ENCODE results near the gene ESYT3.
"Not testable (repeated sequence)": the region's sequence is repeated elsewhere in the genome, so short reads cannot be mapped to it uniquely, and the experiment has no call there.

The ESYT3 gene

DNA sequence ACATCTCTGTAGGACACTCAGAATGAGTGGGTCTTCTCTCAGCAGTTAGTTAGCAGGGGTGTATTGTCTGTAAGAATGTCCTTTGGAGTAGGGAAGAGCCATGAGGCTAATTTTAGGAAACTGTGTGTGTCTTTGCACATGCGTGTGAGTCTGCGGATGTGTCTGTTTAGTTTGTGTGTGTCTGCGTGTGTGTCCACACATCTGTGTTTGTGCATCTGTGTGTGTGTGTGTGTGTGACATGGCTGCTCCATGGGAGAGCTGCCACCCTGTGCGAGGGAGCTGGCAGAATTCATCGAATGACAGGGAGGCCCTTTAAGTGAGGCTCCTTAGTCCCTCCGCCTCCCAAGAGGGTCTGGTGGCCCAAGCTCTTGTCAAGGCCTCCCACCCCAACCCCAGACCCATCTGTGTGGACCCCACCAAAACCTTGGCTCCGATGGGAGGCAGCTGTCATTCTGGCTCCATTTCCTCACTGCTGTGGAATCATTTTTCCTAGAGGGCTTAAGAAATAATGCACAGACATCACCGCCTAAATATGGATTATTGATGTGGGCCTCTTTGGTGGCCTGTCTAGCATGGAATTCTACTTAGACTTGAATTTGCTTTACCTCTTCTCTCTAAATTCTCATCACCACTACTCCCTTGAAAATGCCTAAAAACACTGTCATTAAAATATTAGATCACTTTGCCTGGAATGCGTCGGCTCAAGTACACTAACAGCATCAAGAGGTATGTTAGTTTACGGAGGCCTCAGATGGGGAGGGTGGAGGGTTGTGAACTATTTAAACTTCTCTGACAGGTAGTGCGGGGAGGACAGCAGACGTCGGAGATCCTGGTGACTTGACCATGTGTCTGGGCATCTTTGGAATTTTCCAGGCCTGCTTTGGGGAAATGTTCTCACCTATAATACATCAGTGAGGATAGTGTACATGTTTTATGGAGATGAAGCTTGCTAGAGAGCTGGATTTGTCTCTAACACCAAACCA, 9.4 kb downstream of the ESYT3 start:
- DNase-seq, result no peak

DNA sequence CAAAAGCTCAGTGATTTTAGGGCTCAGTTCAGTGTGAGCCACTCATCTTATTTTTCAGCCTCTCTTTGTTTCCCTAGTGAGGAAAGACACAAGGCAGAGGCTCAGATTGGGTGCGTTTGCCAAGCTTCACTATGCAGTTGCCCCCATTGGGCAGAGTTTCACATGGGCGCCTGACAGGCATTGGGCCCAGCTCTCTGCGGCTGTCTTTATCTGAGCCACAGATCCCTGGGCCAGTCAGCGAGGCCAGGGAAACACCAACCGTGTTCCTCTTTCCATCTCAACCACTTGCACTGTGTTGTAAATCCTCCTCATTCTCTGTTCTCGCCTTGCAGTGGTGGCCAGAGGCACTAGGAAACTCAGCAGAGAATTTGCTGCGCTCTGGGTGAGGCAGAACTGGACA, 10.8 kb downstream of the ESYT3 start:
- DNase-seq, result no peak

DNA sequence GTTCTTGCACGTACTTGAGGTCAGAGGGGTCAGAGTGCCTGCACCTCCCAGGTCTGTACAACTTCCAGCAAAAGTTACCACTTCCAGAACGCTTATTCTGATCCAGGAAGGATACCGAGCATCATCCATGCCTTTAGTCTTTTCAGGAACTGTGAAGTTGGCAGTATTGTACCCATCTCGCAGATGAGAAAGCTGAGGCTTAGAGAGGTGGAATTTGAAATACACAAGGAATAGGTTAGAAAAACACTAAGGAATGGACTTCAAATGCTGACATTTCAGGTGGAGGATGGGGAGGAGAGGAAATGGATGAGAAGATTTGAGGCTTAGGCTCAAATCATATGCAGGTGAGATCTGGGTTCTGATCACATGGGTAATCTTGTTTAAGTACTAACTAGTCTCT, 11.2 kb downstream of the ESYT3 start:
- DNase-seq, result no peak

DNA sequence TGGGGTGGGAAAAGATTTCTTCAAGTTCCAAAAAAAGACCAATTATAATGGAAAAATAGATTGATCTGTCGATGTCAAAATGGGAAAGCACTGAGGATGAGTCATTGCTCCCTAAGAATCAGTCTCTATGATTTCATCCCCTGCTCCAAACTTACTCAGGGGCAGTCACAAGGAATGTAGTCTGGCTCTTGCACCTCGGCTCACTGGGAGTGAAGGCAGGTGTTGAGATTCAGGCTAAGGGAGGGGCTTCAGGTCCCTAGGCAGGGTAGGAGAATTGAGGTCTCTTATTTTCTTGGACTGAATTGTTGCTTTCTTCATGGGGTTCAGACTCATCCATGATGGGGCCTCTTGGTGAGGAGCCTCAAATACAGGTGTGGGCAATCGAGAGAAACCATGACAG, 14.2 kb downstream of the ESYT3 start:
- no peak for DNase-seq

DNA sequence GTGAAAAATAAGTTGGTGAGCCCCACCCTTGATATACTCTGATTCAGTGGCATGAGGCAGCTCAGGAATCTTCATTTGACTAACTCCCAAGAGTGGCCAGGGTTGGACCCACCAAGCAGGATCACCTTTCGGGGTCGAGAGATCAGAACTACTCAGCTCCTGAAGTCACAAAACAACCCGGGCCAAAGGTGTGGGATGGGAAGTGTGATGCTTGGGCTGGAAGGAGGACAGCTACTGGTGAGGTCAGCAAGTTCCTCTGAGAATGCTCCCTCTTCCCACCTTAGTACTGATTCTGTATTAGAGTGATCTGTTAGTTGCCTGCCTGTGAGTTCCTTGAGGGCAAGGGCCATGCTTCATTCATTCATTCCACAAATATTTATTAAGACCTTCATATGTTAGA, 15.1 kb downstream of the ESYT3 start:
- DNase-seq, result no peak

DNA sequence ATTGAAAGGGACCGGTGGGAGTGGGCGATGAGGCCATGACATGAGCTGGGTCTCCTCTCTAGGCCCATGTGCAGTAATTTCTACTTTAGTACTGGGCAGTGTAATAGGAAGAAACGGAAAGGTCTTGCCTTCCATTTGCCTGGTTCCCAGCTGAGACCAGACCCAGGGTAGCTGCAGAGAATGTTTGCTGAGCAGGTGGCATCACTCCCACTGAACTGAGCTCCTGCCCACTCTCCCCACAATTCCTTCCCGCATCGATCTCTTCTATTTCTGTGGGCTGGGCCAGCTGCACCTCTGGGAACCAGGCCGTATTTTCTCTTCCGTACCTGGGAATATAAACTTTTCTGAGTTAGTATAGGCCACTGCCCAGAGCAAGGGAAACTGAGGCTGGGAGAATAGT, 15.8 kb downstream of the ESYT3 start:
- DNase-seq, result no peak

DNA sequence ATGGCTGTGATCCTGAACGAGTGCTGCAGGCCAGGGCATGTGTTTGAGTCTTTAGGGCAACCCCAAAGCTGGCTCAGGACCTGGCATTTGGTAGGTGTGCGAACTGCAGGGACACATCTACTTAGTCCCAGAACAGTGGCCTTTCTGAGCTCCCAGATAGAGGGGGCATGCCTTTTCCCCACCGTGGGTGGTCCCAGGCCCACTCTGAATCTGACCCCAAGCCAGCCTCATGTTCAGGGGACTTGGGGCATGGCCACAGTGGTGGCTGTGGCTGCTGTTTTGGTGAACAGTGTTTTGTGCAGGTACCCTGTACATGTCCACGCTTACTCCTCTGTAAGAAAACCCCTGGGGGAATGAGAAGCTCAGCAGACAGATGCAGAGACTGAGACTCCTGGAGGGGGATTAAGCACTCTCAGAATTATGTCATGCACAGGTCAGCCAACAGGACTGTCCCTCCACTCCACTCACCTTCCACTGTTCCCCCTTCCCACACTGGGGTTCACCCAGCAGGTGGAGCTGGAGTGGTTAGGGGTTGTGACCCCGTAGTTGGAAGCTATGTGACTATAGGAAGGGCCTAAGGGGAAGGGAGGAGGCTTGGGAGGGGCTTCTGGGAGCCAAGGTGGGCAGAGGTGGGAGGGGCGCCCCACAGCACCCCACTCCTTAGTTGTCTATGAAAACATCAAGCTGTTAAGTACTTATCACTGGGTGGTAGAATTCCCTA, 16.4 kb downstream of the ESYT3 start:
- DNase-seq, result no peak

DNA sequence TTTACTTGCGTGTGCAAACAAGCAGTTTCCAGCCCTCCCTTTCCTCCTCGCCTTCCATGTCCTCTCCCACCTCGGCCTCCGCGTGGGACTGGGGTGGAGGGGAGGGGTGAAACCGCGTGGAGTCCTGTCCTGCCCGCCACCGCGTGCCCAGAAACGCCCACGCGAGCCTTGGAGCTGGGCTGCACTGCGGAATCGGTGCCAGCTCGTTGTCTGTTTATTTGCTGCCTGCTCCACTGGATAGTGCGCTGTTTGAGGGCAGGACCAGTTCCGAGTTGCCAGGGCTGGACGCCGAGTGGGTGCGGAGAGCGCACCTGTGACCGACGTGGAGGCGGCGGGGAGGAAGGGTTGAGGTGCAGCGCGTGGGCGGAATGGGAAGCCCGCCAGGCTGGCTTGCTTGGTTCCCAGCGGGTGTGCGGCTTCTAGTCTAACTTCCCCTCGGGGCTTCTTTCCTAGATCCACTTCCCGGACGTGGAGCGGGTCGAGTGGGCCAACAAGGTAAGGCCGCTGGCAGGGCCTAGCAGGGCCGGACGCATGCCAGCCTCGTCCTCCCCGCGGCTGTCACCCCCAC, 17.3 kb downstream of the ESYT3 start:
- no peak for DNase-seq

DNA sequence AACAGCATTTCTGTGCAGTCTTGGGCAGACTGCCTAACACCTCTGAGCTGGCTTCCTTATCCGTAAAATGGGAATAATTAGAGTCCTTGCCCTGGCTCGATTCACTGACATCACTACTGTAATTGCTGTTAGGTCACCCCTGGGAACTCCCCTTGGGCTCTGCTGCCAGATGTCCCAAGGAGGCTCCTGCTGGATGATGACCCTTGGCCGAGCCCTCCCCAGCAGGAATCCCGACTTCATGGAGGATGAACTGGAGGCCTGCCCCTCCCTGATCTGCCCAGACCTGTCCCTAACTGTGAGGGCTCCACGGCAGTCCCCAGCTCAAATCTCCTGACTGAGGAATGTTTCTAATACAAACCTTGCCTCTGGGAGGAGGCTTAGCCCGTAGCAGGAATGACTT, 18.0 kb downstream of the ESYT3 start:
- no peak for DNase-seq

DNA sequence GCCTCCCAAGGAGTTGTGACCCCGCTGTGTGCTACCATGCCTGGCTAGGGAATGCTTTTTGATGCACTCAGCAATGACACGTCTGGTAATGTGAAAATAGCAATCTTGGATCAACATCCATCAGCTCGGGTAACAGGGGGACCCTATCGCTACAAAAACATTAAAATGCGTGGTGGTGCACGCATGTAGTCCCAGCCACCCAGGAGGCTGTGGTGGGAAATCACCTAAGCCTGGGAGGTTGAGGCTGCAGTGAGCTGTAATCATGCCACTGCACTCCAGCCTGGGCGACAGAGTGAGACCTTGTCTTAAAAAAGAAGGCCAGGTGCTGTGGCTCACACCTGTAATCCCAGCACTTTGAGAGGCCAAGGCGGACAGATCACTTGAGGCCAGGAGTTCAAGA, 19.5 kb downstream of the ESYT3 start:
- not testable (repeated sequence) for DNase-seq

DNA sequence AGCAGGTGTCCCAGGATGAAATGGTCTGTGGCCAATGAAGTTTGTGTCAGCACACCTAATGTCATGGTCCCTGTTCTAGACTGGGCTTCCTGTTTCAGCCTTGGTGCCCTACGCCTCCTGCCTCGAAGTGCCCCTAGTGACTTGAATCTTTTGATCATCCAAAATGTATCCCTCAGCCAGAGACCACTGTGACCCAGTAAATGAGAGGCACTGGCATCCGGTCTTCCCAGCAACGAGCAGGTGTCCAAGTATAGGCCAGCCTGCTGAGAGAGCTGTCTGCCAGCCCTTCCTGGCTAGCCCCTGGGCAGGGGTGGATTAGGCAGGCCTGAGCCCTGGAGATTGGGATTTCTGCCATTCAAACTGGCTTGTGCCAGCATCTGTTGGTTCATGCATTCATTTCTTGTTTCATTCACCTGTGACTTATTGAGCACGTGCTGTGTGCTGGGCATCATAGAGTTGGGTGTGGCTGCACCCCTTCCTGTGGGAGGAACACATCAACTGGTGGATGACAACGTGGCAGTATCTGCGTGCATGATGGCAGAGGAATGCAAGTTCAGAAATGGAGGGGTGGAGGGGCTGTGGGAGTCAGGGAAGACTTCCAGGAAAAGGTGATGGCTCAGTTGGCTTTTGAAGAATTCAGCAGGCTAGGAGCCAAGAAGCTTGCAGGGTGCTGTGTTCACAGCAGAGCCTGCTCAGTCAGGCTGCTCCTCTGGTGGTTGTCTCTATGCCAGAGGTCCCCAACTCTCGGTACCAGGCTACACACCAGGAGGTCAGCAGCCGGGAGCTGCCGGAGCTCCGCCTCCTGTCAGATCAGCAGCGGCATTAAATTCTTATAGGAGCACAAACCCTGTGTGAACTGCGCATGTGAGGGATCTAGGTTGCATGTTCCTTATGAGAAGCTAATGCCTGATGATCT, 21.6 kb downstream of the ESYT3 start:
- no peak for DNase-seq

DNA sequence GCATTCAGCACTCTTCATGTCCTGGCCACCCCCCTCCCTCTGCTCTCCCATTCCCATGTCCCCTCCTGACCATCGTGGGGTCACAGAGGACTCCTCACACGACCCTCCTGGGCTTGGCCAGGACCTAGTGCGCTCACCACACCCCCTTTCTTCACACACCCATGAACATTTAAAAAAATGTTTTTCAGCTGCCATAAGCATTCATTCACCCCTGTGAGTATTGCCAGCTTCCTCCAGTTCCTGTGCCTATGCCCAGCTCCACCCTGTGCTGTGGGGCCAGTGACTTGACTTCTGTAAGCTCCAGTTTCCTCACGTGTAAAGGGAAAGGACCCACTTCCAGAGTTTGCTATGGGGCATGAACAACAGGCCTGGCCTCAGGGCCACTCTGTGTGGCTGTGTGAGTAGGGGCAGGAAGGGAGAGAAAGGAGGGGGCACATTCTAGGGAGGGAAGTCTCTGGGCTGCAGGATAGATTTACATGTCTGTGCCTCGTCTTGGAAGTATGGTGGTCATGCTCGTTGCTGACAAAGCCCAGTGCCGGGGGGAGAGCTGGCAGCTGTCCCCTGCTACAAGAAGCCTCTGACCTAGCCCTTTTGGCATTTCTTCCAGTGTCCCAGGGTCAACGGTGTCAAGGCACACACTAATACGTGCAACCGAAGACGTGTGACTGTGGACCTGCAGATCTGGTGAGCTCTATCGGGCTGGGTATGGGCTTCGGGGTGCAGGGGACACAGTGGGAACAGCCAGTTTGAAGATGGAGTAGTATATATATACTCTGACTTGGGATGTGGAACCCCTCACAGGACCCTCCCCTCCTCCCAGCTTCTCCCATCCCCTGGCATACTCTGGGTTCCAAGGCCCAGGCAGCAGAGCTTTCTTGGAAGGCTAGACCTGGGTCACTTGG, 22.8 kb downstream of the ESYT3 start:
- DNase-seq, result no peak

DNA sequence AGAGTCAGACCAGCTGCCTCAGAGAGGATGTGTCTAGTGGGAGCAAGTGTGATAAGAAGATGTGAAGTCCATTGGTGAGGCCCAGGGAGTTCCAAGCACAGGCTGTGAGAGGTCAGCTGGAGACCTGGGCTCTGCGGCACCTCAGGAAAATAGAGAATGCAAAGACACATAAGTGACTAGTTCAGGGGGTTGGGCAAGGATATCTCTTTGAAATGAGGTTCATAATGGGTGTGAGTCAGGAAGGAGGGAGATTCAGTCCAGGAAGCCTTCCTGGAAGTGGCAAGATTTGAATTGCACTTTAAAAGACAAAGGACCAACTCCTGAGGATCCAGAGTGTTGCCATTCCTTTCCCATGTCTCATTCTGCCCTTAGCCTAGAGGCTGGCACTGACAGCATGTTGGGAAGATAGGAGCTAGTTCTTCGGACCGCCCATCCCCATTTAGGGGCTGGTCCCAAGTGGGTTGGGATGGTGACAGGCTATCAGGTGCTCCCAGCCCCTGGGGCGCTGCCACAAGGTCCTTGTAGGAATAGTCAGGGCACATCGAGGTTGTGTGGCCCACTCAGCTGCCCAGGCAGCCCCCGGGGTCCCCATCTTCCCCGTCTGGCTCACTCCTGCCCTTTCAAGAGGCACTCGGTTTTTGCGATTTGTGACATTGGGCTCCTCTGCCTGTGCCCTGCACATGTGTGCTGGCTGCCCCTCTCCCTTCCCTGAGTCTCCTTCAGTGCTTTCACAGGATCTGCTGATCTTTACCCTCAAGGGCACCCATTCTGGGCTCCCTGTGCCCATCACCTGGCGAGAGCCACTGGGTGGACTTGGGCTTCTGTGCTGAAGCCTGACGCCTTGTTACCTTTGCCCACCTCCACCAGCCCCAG, 23.7 kb downstream of the ESYT3 start:
- DNase-seq, result no peak

DNA sequence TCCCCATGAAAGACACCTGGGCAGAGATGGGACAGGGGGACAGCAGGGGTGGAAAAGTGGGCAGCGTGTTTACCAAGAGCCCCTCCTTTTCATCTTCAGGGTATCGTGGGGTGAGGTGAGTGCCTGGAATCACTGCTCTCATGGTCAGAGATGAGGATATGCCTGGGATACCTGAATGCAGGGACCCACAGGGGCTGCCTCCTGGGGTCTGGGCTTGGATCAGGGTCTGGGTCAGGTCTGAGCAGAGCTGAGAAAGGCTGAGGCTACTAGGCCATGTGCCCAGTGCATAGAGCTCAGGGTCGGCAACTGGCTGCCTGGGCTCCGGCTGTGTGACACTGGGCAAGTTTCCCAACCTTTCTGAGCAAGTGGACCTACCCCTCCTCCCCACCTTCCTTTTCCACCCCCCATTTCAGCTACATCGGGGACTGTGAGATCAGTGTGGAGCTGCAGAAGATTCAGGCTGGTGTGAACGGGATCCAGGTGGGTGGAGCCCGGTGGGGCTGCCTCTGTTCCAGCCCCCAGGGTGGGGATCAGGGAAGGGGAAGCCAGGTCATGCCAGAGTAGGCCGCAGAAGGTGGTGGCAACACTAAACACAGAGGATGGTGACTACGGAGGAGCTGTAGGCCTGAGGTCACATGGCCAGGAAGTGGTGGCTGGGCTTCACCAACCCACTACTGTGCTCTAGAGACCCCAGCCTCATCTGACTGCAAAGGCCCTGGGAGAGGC, 24.5 kb downstream of the ESYT3 start:
- DNase-seq, result no peak

DNA sequence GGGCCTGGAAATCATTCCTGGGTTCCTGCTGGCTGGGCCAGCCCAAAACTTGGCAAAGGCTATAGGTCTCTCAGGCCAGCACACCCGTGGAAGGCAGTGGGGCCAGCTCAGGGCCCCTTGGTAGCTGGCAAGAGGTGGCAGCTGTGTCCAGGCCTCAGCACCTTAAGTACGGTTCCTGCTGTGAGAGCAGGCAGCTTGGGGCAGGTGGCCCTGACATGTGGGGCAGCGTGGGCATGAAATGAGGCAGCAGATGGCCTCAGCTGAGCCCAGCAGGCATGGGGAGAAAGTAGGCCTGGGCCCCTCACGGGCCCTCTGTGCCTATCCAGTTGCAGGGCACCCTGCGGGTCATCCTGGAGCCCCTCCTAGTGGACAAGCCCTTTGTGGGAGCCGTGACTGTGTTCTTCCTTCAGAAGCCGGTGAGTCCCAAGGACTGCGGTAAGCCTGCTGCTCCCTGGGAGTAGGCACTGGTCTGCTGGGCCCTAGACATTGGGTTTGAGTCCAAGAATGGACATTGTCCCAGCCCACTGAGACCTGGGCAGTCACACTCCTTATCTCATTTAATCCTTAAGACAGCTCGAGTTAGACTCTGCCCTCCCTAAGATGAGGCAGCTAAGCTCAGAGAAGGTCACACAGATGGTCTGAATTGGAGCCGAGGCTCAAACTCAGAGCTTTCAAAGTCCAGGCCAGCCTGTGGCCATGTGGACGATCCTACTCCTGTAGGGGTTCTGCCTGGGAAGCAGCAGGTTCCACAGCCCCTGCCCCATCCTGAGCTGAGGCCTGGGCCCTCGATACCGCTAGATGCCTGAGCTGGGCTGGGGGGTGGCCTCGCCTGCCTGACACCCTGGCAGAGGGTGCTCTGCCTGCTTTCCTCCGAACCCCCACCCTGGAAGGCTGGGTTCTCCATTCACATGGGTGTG, 25.5 kb downstream of the ESYT3 start:
- no peak for DNase-seq

DNA sequence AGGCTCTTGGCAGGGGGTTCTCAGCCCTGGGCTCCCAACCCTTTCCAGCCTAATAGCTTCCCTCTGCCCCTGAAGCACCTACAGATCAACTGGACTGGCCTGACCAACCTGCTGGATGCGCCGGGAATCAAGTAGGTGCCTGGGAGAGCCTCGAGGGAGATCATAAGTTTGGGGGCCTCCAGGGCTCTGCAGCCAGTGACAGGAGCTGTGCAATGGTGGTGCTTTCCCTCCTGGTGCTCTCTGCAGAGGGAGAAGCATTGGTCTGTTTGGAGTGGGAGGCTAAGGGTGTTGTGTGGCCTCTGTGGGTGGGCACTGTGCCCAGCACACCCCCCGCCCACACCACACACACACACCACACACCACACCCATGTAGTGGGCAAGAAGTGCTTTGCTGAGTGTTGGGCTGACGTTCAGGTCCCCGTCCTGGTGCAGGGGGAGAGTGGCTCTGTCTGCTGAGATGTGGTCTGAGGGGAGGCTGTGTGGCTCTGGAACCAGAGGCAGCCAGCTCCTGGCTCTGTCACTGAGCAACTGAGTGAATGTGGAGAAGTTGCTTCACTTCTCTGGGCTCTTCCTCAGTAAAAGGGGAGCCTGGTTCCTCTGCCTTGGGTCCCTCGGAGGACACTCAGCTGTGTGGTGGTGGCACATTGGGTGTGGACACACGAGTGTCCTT, 26.3 kb downstream of the ESYT3 start:
- no peak for DNase-seq

DNA sequence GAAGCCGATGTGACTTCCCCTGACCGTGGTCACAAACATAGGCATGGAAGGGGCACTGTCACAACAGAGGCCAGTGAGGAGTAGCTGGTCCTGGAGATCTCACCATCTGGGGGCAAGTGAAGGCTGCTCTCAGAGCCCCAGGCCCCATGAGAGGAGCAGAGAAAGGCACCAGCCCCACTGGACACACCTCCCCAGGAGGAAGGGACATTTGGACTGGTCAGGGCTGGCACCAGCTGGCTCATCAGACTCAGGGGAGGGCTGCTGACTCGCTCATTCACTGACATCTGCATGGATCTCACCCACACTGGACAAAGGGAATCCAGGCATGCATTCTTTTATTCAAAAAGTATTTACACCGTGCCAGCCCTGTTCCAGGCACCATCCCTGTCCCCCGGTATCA, 26.8 kb downstream of the ESYT3 start:
- no peak for DNase-seq

DNA sequence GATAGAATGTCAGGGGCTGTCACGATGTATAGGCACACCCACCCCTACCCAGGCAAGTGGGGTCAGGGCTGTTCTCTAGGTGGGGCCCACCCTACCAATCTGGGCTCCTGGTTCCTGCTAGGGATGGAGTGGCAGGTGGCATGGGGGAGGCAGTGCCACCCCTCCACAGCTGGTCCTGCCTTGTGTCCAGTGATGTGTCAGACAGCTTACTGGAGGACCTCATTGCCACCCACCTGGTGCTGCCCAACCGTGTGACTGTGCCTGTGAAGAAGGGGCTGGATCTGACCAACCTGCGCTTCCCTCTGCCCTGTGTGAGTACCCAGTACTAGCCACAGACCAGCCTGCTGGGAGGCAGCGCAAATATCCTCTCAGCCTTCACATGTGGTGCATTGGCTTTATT, 27.5 kb downstream of the ESYT3 start:
- no peak for DNase-seq

All from NCI-H1105 (cell line).